HepG2 (cell line): ENCODE data around the gene MBLAC1. TPM values are rescaled to one million over a fixed set of nuclear protein-coding genes. Genes with fewer than 3 reads are reported as not detected.
A peak's percentile ranks its signal among the peaks of the same experiment; 100 is the strongest.

Experiments
- ATF7-NPFF ChIP-seq: sonication (generic); formaldehyde crosslinking; IDR thresholded peaks from 2 replicates; pipeline ENCODE4 v1.8.1; 2023; ENCODE audit warnings: mild to moderate bottlenecking, low read depth, missing genetic modification reagents, moderate library complexity
- GZF1 ChIP-seq: sonication (generic); formaldehyde crosslinking; IDR thresholded peaks from 2 replicates; pipeline ENCODE4 v1.5.1; 2020; ENCODE audit warnings: mild to moderate bottlenecking, missing genetic modification reagents
- KDM5B ChIP-seq: sonication (generic); formaldehyde crosslinking; IDR thresholded peaks from 2 replicates; pipeline ENCODE4 v1.4.0; 2020; ENCODE audit warnings: missing genetic modification reagents, mild to moderate bottlenecking, borderline replicate concordance
- MBD4 ChIP-seq: IDR thresholded peaks from 2 replicates; pipeline ENCODE4 v1.6.1; 2012; ENCODE audit warnings: low read length, inconsistent platforms, borderline replicate concordance
- MEF2D ChIP-seq: sonication (generic); formaldehyde crosslinking; IDR thresholded peaks from 2 replicates; pipeline ENCODE4 v1.5.1; 2020; ENCODE audit warnings: mild to moderate bottlenecking, missing genetic modification reagents
- POGZ ChIP-seq: sonication (generic); formaldehyde crosslinking; IDR thresholded peaks from 2 replicates; pipeline ENCODE4 v1.4.0; 2020; ENCODE audit warnings: mild to moderate bottlenecking, missing genetic modification reagents
- RXRB ChIP-seq: IDR thresholded peaks from 2 replicates; pipeline ENCODE4 v1.6.1; 2016; ENCODE audit warnings: borderline replicate concordance, missing genetic modification reagents, missing compliant biosample characterization
- SETDB1 ChIP-seq: sonication (generic); formaldehyde crosslinking; IDR thresholded peaks from 2 replicates; pipeline ENCODE4 v1.5.1; 2020; ENCODE audit warnings: missing genetic modification reagents, mild to moderate bottlenecking, borderline replicate concordance
- TOE1 ChIP-seq: sonication (generic); formaldehyde crosslinking; IDR thresholded peaks from 2 replicates; pipeline ENCODE4 v1.4.0; 2020; ENCODE audit warnings: mild to moderate bottlenecking, missing genetic modification reagents
- YEATS4 ChIP-seq: sonication (generic); formaldehyde crosslinking; IDR thresholded peaks from 2 replicates; pipeline ENCODE4 v1.4.0; 2020; ENCODE audit warnings: missing genetic modification reagents, borderline replicate concordance
- ZKSCAN5 ChIP-seq: sonication (generic); formaldehyde crosslinking; IDR thresholded peaks from 2 replicates; pipeline ENCODE4 v1.5.1; 2020; ENCODE audit warnings: mild to moderate bottlenecking, missing genetic modification reagents
- ZNF282 ChIP-seq: fragments of 450-650 bp; IDR thresholded peaks from 2 replicates; pipeline ENCODE4 v1.6.1; 2018; ENCODE audit not compliant: partially characterized antibody
- ZNF577 ChIP-seq: sonication (generic); formaldehyde crosslinking; IDR thresholded peaks from 2 replicates; pipeline ENCODE4 v1.4.0; 2020; ENCODE audit warnings: mild to moderate bottlenecking, low read depth, missing genetic modification reagents, borderline replicate concordance
- ZSCAN30 ChIP-seq: sonication (generic); formaldehyde crosslinking; IDR thresholded peaks from 2 replicates; pipeline ENCODE4 v1.5.0; 2020; ENCODE audit warnings: mild to moderate bottlenecking, missing genetic modification reagents
- ZZZ3 ChIP-seq: sonication (generic); formaldehyde crosslinking; IDR thresholded peaks from 2 replicates; pipeline ENCODE4 v1.4.0; 2020; ENCODE audit warnings: missing genetic modification reagents, mild to moderate bottlenecking, borderline replicate concordance
- polyA plus RNA-seq, 8 experiments: library from polyadenylated mRNA; depleted of rRNA in 3 of 8; stranded (reverse) in 7 of 8; unstranded in 1 of 8; fragments of >200 nt; fragmentation: Illumina TruSeq in 4 of 8; extraction: Trizol in 4 of 8; gene quantifications; 2 replicates each; pipeline versions ENCODE4 v1.2.1 to v1.2.3, GENCODE V29; 2011 to 2016; ENCODE audit warnings: low read depth in 4 of 8, missing spikeins in 1 of 8, mixed read lengths in 1 of 8; ENCODE audit not compliant: insufficient read depth in 1 of 8
- total RNA-seq, 5 experiments: library from RNA; depleted of rRNA; stranded (reverse); fragments of >200 nt; fragmentation: Illumina TruSeq; extraction: Trizol; gene quantifications; 2 replicates each; pipeline ENCODE4 v1.2.3, GENCODE V29; 2016; ENCODE audit warnings: low read depth in 1 of 5
- TF ChIP-seq, protein P1 (sequence below): sonication (generic); formaldehyde crosslinking; IDR thresholded peaks from 2 replicates; pipeline ENCODE4 v1.4.0; 2020; ENCODE audit warnings: missing genetic modification reagents, mild to moderate bottlenecking, borderline replicate concordance
- TF ChIP-seq, protein P2 (sequence below): IDR thresholded peaks from 2 replicates; pipeline ENCODE4 v1.6.1; 2016; ENCODE audit warnings: low read depth, missing genetic modification reagents, missing compliant biosample characterization
- TF ChIP-seq, protein P3 (sequence below), 2 experiments: sonication (generic) in 1 of 2; formaldehyde crosslinking in 1 of 2; IDR thresholded peaks; 2 replicates each; pipeline versions ENCODE4 v1.4.0 to v1.6.1; 2018 to 2020; ENCODE audit warnings: missing genetic modification reagents in 2 of 2, borderline replicate concordance in 1 of 2, low read depth in 1 of 2, mild to moderate bottlenecking in 1 of 2, missing biosample characterization in 1 of 2

MBLAC1 gene
- total and polyA plus RNA-seq, 2 of the 13 experiments (the other 11 are each of a cell fraction or from before 2014, with no cell fraction given) = 0.79 to 2.1 TPM

DNA sequence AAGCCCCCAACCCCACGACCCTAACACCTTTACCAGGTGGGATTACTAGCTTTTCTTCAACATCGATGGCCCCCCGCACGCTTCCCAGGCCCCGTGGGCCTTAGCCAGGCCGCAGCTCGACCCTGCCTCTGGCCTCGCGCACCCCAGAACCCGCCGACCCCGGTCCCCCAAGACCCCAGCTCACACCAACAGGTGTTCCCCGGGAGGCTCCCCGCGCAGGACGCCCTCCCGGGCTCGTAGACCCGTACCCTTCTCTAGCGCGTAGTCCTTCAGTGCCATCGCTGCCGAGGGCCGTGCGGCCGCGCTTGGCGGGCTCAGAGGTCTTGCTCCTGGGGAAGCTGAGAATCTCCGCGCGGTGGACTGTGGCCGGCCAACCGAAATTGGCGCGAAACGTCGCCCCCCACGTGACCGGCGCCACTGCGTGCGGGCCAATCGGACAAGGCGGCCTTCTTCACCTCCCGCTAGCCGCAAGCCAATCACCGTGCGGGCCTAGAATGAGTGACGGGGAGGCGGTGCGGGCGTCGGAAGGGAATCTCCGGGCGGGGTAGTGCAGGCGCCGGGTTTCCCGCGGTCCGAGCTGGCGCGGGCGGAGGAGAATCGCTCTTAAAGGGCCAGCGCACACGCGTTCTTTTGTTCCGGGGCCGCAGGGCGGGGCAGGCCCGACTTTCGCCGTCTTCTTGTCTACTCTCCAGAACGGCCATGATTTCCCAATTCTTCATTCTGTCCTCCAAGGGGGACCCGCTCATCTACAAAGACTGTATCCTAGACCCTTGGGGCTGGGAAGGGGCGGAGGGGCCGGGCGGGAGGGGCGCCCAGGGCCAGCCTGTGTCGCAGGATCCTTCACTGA, 25.5 kb upstream of the MBLAC1 start, which contains the start of the genes AP4M1 and MCM7 (continued):
- TF ChIP-seq, protein P1, sequence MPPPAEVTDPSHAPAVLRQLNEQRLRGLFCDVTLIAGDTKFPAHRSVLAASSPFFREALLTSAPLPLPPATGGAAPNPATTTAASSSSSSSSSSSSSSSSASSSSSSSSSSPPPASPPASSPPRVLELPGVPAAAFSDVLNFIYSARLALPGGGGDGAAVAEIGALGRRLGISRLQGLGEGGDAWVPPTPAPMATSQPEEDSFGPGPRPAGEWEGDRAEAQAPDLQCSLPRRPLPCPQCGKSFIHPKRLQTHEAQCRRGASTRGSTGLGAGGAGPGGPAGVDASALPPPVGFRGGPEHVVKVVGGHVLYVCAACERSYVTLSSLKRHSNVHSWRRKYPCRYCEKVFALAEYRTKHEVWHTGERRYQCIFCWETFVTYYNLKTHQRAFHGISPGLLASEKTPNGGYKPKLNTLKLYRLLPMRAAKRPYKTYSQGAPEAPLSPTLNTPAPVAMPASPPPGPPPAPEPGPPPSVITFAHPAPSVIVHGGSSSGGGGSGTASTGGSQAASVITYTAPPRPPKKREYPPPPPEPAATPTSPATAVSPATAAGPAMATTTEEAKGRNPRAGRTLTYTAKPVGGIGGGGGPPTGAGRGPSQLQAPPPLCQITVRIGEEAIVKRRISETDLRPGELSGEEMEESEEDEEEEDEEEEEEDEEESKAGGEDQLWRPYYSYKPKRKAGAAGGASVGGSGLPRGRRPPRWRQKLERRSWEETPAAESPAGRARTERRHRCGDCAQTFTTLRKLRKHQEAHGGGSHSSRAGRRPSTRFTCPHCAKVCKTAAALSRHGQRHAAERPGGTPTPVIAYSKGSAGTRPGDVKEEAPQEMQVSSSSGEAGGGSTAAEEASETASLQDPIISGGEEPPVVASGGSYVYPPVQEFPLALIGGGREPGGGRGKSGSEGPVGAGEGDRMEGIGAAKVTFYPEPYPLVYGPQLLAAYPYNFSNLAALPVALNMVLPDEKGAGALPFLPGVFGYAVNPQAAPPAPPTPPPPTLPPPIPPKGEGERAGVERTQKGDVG (CRISPR knock-in tag) = 0 out of 2 replicates have a peak, but pooled peaks have one; percentile 21
- peak; percentile 54; the same call in 1 of the 2 replicates for TF ChIP-seq ATF7-NPFF (CRISPR knock-in tag)
- TF ChIP-seq ZNF577 = no peak
- no peak for TF ChIP-seq ZNF282
- no peak for TF ChIP-seq SETDB1 (CRISPR knock-in tag)
- peak; percentile 77; the same call in 1 of the 2 replicates for TF ChIP-seq GZF1 (CRISPR knock-in tag)
- no peak for TF ChIP-seq MEF2D (CRISPR knock-in tag)
- no peak; the same call in none of the 2 replicates for TF ChIP-seq YEATS4
- TF ChIP-seq POGZ (CRISPR knock-in tag) = no peak
- TF ChIP-seq ZSCAN30 (CRISPR knock-in tag) = no peak
- peak; percentile 81; the same call in 1 of the 2 replicates for TF ChIP-seq KDM5B (CRISPR knock-in tag)
- no peak for TF ChIP-seq MBD4
- TF ChIP-seq RXRB (CRISPR knock-in tag) = no peak
- TF ChIP-seq ZKSCAN5 (CRISPR knock-in tag) = no peak
- no peak for TF ChIP-seq TOE1
- no peak for TF ChIP-seq ZZZ3 (CRISPR knock-in tag)
- TF ChIP-seq, protein P2, sequence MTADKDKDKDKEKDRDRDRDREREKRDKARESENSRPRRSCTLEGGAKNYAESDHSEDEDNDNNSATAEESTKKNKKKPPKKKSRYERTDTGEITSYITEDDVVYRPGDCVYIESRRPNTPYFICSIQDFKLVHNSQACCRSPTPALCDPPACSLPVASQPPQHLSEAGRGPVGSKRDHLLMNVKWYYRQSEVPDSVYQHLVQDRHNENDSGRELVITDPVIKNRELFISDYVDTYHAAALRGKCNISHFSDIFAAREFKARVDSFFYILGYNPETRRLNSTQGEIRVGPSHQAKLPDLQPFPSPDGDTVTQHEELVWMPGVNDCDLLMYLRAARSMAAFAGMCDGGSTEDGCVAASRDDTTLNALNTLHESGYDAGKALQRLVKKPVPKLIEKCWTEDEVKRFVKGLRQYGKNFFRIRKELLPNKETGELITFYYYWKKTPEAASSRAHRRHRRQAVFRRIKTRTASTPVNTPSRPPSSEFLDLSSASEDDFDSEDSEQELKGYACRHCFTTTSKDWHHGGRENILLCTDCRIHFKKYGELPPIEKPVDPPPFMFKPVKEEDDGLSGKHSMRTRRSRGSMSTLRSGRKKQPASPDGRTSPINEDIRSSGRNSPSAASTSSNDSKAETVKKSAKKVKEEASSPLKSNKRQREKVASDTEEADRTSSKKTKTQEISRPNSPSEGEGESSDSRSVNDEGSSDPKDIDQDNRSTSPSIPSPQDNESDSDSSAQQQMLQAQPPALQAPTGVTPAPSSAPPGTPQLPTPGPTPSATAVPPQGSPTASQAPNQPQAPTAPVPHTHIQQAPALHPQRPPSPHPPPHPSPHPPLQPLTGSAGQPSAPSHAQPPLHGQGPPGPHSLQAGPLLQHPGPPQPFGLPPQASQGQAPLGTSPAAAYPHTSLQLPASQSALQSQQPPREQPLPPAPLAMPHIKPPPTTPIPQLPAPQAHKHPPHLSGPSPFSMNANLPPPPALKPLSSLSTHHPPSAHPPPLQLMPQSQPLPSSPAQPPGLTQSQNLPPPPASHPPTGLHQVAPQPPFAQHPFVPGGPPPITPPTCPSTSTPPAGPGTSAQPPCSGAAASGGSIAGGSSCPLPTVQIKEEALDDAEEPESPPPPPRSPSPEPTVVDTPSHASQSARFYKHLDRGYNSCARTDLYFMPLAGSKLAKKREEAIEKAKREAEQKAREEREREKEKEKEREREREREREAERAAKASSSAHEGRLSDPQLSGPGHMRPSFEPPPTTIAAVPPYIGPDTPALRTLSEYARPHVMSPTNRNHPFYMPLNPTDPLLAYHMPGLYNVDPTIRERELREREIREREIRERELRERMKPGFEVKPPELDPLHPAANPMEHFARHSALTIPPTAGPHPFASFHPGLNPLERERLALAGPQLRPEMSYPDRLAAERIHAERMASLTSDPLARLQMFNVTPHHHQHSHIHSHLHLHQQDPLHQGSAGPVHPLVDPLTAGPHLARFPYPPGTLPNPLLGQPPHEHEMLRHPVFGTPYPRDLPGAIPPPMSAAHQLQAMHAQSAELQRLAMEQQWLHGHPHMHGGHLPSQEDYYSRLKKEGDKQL = no peak
- TF ChIP-seq, protein P3, sequence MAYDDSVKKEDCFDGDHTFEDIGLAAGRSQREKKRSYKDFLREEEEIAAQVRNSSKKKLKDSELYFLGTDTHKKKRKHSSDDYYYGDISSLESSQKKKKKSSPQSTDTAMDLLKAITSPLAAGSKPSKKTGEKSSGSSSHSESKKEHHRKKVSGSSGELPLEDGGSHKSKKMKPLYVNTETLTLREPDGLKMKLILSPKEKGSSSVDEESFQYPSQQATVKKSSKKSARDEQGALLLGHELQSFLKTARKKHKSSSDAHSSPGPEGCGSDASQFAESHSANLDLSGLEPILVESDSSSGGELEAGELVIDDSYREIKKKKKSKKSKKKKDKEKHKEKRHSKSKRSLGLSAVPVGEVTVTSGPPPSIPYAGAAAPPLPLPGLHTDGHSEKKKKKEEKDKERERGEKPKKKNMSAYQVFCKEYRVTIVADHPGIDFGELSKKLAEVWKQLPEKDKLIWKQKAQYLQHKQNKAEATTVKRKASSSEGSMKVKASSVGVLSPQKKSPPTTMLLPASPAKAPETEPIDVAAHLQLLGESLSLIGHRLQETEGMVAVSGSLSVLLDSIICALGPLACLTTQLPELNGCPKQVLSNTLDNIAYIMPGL (CRISPR knock-in tag; IDR thresholded peaks at IDR 0.05; ENCODE audit: borderline replicate concordance in 1 of 2, low read depth in 1 of 2) = 0 out of 4 replicates have a peak, but pooled peaks of 1 of the 2 experiments have one; percentile 4
